ENCODE data around the gene NFIA.

DNA sequence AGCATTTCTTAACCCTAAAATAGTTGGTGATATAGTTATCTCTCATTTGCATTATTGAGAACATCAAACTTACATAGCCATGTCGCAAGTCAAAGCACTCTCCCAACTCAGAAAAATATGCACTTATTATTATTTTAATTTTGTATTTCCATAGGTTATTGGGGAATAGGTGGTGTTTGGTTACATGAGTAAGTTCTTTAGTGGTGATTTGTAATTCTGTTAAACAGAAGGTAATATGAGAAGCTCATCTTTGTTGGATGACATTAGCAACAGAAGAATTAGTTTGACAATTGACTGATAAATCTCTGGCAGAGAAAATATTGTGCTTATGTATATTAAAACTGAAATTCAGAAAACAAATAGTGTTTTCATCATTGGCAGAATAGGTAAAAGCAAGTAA, 154.8 kb downstream of the NFIA start:
- TF ChIP-seq, protein P1, sequence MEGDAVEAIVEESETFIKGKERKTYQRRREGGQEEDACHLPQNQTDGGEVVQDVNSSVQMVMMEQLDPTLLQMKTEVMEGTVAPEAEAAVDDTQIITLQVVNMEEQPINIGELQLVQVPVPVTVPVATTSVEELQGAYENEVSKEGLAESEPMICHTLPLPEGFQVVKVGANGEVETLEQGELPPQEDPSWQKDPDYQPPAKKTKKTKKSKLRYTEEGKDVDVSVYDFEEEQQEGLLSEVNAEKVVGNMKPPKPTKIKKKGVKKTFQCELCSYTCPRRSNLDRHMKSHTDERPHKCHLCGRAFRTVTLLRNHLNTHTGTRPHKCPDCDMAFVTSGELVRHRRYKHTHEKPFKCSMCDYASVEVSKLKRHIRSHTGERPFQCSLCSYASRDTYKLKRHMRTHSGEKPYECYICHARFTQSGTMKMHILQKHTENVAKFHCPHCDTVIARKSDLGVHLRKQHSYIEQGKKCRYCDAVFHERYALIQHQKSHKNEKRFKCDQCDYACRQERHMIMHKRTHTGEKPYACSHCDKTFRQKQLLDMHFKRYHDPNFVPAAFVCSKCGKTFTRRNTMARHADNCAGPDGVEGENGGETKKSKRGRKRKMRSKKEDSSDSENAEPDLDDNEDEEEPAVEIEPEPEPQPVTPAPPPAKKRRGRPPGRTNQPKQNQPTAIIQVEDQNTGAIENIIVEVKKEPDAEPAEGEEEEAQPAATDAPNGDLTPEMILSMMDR (optimal IDR thresholded peaks at IDR 0.05 in 1 of 3, IDR thresholded peaks at IDR 0.05 in 1 of 3, conservative IDR thresholded peaks at IDR 0.05 in 1 of 3; ENCODE audit: extremely low read depth in 1 of 3, insufficient read depth in 2 of 3, low read length in 3 of 3): no peak
- TF ChIP-seq EZH2 (IDR thresholded peaks at IDR 0.05; ENCODE audit: low read length): no peak
